SJCRH30 (cell line): Measurements from ENCODE around the gene DPP3. TPM values are rescaled to one million over a fixed set of nuclear protein-coding genes. Genes with fewer than 3 reads are reported as not detected.
"Not testable (repeated sequence)": the region's sequence is repeated elsewhere in the genome, so short reads cannot be mapped to it uniquely, and the experiment has no call there.

Experiments used
- DNase-seq, 2 experiments: peaks; one replicate each; pipeline ENCODE4 v3.0.0-alpha.2; 2015 to 2020
- H3K27ac ChIP-seq: fragments of 250-450 bp; sonication (Bioruptor Pico); 2 replicates; pipeline ENCODE4 v1.5.1; 2020; ENCODE audit warnings: mild to moderate bottlenecking, moderate library complexity
- H3K27me3 ChIP-seq: fragments of 250-450 bp; sonication (Bioruptor Pico); 2 replicates; pipeline ENCODE4 v1.5.1; 2020; ENCODE audit warnings: mild to moderate bottlenecking, moderate library complexity
- H3K36me3 ChIP-seq: fragments of 250-450 bp; sonication (Bioruptor Pico); 2 replicates; pipeline ENCODE4 v1.5.1; 2020; ENCODE audit warnings: mild to moderate bottlenecking, moderate library complexity
- H3K4me1 ChIP-seq: fragments of 250-450 bp; sonication (Bioruptor Pico); 2 replicates; pipeline ENCODE4 v1.5.1; 2020; ENCODE audit warnings: mild to moderate bottlenecking, moderate library complexity
- H3K4me3 ChIP-seq: fragments of 250-450 bp; sonication (Bioruptor Pico); 2 replicates; pipeline ENCODE4 v1.5.1; 2020; ENCODE audit warnings: mild to moderate bottlenecking, moderate library complexity
- H3K9me3 ChIP-seq: fragments of 250-450 bp; sonication (Bioruptor Pico); replicated peaks from 2 replicates; pipeline ENCODE4 v1.5.1; 2020; ENCODE audit warnings: mild to moderate bottlenecking, moderate library complexity
- total RNA-seq: library from RNA; depleted of rRNA; stranded (reverse); fragments of >200 nt; shearing (Covaris generic); gene quantifications from 2 replicates; pipeline ENCODE4 v1.2.3, GENCODE V29; 2014

Gene DPP3
- total RNA-seq, 1 experiment from 2014 or later = 30.1 TPM

- H3K36me3 ChIP-seq = no peaks in the 10 kb centered on the region
- H3K27me3 ChIP-seq = no peaks in the 10 kb centered on the region
- H3K9me3 ChIP-seq = no peaks in the 10 kb centered on the region
- no peaks in the 10 kb centered on the region for H3K4me1 ChIP-seq
- no peak for DNase-seq
- no peak overlapping the region for H3K27ac ChIP-seq
- no peak overlapping the region for H3K4me3 ChIP-seq
Observed at GRCh38 chr11:66524304-66525040, 44.2 kb downstream of the DPP3 start.

- no peaks in the 10 kb centered on the region for H3K4me1 ChIP-seq
- no peak overlapping the region for H3K27ac ChIP-seq
- H3K4me3 ChIP-seq = no peak overlapping the region
- H3K36me3 ChIP-seq = no peaks in the 10 kb centered on the region
- no peaks in the 10 kb centered on the region for H3K9me3 ChIP-seq
- no peaks in the 10 kb centered on the region for H3K27me3 ChIP-seq
- no peak for DNase-seq
Observed at GRCh38 chr11:66529069-66529468, 48.8 kb downstream of the DPP3 start.

GRCh38 chr11:66529655-66530054 lies 49.4 kb downstream of the DPP3 start:
- H3K27me3 ChIP-seq = no peaks in the 10 kb centered on the region
- no peaks in the 10 kb centered on the region for H3K9me3 ChIP-seq
- no peaks in the 10 kb centered on the region for H3K36me3 ChIP-seq
- no peak overlapping the region for H3K4me3 ChIP-seq
- no peak overlapping the region for H3K27ac ChIP-seq
- H3K4me1 ChIP-seq = no peaks in the 10 kb centered on the region
- DNase-seq = no peak

GRCh38 chr11:66530927-66531709 lies 50.9 kb downstream of the DPP3 start:
- Histone ChIP-seq H3K27ac (no peak overlapping the region), H3K9me3 (no peaks in the 10 kb centered on the region), H3K36me3 (no peaks in the 10 kb centered on the region), H3K4me3 (no peak overlapping the region), H3K4me1 (no peaks in the 10 kb centered on the region), H3K27me3 (no peaks in the 10 kb centered on the region)
- no peak for DNase-seq

GRCh38 chr11:66531841-66532240 lies 51.6 kb downstream of the DPP3 start:
- Histone ChIP-seq H3K4me1 (no peaks in the 10 kb centered on the region), H3K27me3 (no peaks in the 10 kb centered on the region), H3K9me3 (no peaks in the 10 kb centered on the region), H3K4me3 (no peak overlapping the region), H3K36me3 (no peaks in the 10 kb centered on the region), H3K27ac (no peak overlapping the region)
- no peak for DNase-seq

GRCh38 chr11:66532784-66533183 lies 52.5 kb downstream of the DPP3 start:
- Histone ChIP-seq H3K4me1 (no peaks in the 10 kb centered on the region), H3K27ac (no peak overlapping the region), H3K27me3 (no peaks in the 10 kb centered on the region), H3K4me3 (no peak overlapping the region), H3K36me3 (no peaks in the 10 kb centered on the region), H3K9me3 (no peaks in the 10 kb centered on the region)
- DNase-seq = no peak

GRCh38 chr11:66539170-66539869 lies 59.1 kb downstream of the DPP3 start:
- no peaks in the 10 kb centered on the region for H3K27me3 ChIP-seq
- DNase-seq = no peak
- H3K27ac ChIP-seq = no peak overlapping the region
- H3K4me1 ChIP-seq = no peaks in the 10 kb centered on the region
- H3K36me3 ChIP-seq = no peaks in the 10 kb centered on the region
- no peaks in the 10 kb centered on the region for H3K9me3 ChIP-seq
- H3K4me3 ChIP-seq = no peak overlapping the region

- no peak overlapping the region for H3K4me3 ChIP-seq
- H3K27me3 ChIP-seq = no peaks in the 10 kb centered on the region
- H3K9me3 ChIP-seq = no peaks in the 10 kb centered on the region
- no peaks in the 10 kb centered on the region for H3K36me3 ChIP-seq
- no peak for DNase-seq
- no peak overlapping the region for H3K27ac ChIP-seq
- H3K4me1 ChIP-seq = no peaks in the 10 kb centered on the region
Observed at GRCh38 chr11:66539870-66540213, 59.6 kb downstream of the DPP3 start.

GRCh38 chr11:66540598-66540997 lies 60.4 kb downstream of the DPP3 start:
- H3K9me3 ChIP-seq, H3K4me1 ChIP-seq, H3K36me3 ChIP-seq, H3K4me3 ChIP-seq, H3K27me3 ChIP-seq, H3K27ac ChIP-seq, DNase-seq: not testable (repeated sequence)

- DNase-seq = no peak
- H3K27me3 ChIP-seq = no peaks in the 10 kb centered on the region
- H3K4me1 ChIP-seq = no peaks in the 10 kb centered on the region
- no peak overlapping the region for H3K27ac ChIP-seq
- H3K36me3 ChIP-seq = no peaks in the 10 kb centered on the region
- no peak overlapping the region for H3K4me3 ChIP-seq
- no peaks in the 10 kb centered on the region for H3K9me3 ChIP-seq
Observed at GRCh38 chr11:66541892-66542291, 61.7 kb downstream of the DPP3 start.

GRCh38 chr11:66542362-66542761 lies 62.1 kb downstream of the DPP3 start:
- no peaks in the 10 kb centered on the region for H3K9me3 ChIP-seq
- no peaks in the 10 kb centered on the region; the same call in 1 of the 2 replicates for H3K4me1 ChIP-seq
- no peak for DNase-seq
- H3K27ac ChIP-seq = no peak overlapping the region
- H3K36me3 ChIP-seq = no peaks in the 10 kb centered on the region
- H3K27me3 ChIP-seq = no peaks in the 10 kb centered on the region
- no peak overlapping the region for H3K4me3 ChIP-seq

GRCh38 chr11:66543263-66544107 lies 63.3 kb downstream of the DPP3 start:
- Histone ChIP-seq H3K4me1 (peaks cover 7% of the 10 kb centered on the region), H3K27me3 (no peaks in the 10 kb centered on the region), H3K4me3 (no peak overlapping the region), H3K36me3 (no peaks in the 10 kb centered on the region), H3K27ac (no peak overlapping the region), H3K9me3 (no peaks in the 10 kb centered on the region)
- DNase-seq = no peak

GRCh38 chr11:66544952-66545351 lies 64.7 kb downstream of the DPP3 start:
- not testable (repeated sequence) for H3K27ac ChIP-seq, DNase-seq, H3K27me3 ChIP-seq, H3K4me1 ChIP-seq, H3K9me3 ChIP-seq, H3K36me3 ChIP-seq
- peak overlapping the region; percentile 72 for H3K4me3 ChIP-seq

- Histone ChIP-seq H3K27me3 (no peaks in the 10 kb centered on the region), H3K27ac (peak within 1 kb of the TSS; percentile 26), H3K9me3 (no peaks in the 10 kb centered on the region), H3K4me3 (peak within 1 kb of the TSS; percentile 72), H3K36me3 (no peaks in the 10 kb centered on the region), H3K4me1 (peaks cover 7% of the 10 kb centered on the region)
- DNase-seq = peak; percentile 95 to 97
Observed at GRCh38 chr11:66545701-66546367, 65.6 kb downstream of the DPP3 start, which contains the start of gene ZDHHC24. Gene ZDHHC24, minus strand, starts transcription at chr11:66546048. Its CDS starts 45 bp downstream, at chr11:66546003.
